Middle frontal gyrus (tissue), 1 donor: ENCODE results near the gene FOXB1.

Experiments used
- DNase-seq: peaks from one replicate; pipeline ENCODE4 v3.0.0-alpha.2; 2015; ENCODE audit warnings: low spot score; ENCODE audit errors: extremely low spot score

The FOXB1 gene

GRCh38 chr15:60017538-60018520 lies 13.7 kb downstream of the FOXB1 start:
- DNase-seq: no peak

- DNase-seq: no peak
Observed at GRCh38 chr15:60020736-60021135, 16.6 kb downstream of the FOXB1 start.

- DNase-seq: no peak
Observed at GRCh38 chr15:60021589-60022378, 17.7 kb downstream of the FOXB1 start.

GRCh38 chr15:60022379-60022741 lies 18.2 kb downstream of the FOXB1 start:
- no peak for DNase-seq

- no peak for DNase-seq
Observed at GRCh38 chr15:60026555-60026954, 22.4 kb downstream of the FOXB1 start.

GRCh38 chr15:60035344-60035743 lies 31.2 kb downstream of the FOXB1 start:
- DNase-seq: no peak

GRCh38 chr15:60039316-60039715 lies 35.2 kb downstream of the FOXB1 start:
- DNase-seq: no peak

- DNase-seq: no peak
Observed at GRCh38 chr15:60043744-60044435, 39.8 kb downstream of the FOXB1 start.

GRCh38 chr15:60044636-60045270 lies 40.6 kb downstream of the FOXB1 start:
- no peak for DNase-seq

GRCh38 chr15:60047701-60048100 lies 43.6 kb downstream of the FOXB1 start:
- DNase-seq: no peak

- DNase-seq: no peak
Observed at GRCh38 chr15:60049948-60050347, 45.8 kb downstream of the FOXB1 start.

- DNase-seq: no peak
Observed at GRCh38 chr15:60052796-60053195, 48.7 kb downstream of the FOXB1 start.

- no peak for DNase-seq
Observed at GRCh38 chr15:60054472-60054871, 50.4 kb downstream of the FOXB1 start.
